Thyroid gland (tissue), 4 donors: Measurements from ENCODE around the gene GRIK4.

Experiments used
- POLR2A ChIP-seq, 2 donors: fragments of 450-650 bp; IDR thresholded peaks; one replicate each; pipeline ENCODE4 v1.6.1; 2017; ENCODE audit warnings: antibody characterized with exemption in 2 of 2, mild to moderate bottlenecking in 2 of 2, moderate library complexity in 1 of 2
- TF ChIP-seq, protein P1 (sequence below), 6 experiments: fragments of 200-600 bp in 3 of 6; fragments of 450-650 bp in 3 of 6; sonication (generic) in 3 of 6; IDR thresholded peaks; one replicate each; pipeline ENCODE4 v1.5.1; 2016 to 2019; ENCODE audit warnings: antibody characterized with exemption in 6 of 6, mild to moderate bottlenecking in 2 of 6, inconsistent platforms in 1 of 6, moderate library complexity in 1 of 6

DNA sequence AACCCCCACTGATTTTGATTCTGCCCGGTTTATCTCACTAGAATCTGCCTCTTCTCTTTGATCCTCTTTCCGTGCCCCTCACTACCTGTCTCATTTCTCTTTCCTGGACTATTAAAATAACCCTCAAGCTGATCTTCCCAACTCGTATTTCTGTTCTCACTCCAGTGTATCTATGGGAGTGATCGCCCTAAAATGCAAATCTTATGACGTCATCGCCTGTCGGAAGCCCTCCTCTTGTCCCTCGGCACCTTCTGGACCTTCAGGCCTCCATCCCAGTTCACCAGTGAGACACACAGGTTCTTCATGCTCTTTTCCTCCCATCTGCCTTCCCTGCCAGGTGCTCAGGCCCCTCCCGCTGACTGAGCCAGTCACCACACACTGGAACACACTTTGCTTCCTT, 277.8 kb downstream of the GRIK4 start:
- TF ChIP-seq POLR2A (IDR thresholded peaks at IDR 0.05): no peak
- TF ChIP-seq, protein P1, sequence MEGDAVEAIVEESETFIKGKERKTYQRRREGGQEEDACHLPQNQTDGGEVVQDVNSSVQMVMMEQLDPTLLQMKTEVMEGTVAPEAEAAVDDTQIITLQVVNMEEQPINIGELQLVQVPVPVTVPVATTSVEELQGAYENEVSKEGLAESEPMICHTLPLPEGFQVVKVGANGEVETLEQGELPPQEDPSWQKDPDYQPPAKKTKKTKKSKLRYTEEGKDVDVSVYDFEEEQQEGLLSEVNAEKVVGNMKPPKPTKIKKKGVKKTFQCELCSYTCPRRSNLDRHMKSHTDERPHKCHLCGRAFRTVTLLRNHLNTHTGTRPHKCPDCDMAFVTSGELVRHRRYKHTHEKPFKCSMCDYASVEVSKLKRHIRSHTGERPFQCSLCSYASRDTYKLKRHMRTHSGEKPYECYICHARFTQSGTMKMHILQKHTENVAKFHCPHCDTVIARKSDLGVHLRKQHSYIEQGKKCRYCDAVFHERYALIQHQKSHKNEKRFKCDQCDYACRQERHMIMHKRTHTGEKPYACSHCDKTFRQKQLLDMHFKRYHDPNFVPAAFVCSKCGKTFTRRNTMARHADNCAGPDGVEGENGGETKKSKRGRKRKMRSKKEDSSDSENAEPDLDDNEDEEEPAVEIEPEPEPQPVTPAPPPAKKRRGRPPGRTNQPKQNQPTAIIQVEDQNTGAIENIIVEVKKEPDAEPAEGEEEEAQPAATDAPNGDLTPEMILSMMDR (IDR thresholded peaks at IDR 0.05): no peak
